Loucy (cell line): ENCODE measurements around the gene SORCS2.

Experiments used
- H2AFZ ChIP-seq: fragments of 200-600 bp; sonication (generic); 2 replicates; pipeline ENCODE4 v1.6.0; 2016; ENCODE audit warnings: antibody characterized with exemption, mild to moderate bottlenecking, low read length, moderate library complexity
- H3F3A ChIP-seq: fragments of 200-600 bp; 2 replicates; pipeline ENCODE4 v1.6.0; 2016; ENCODE audit warnings: antibody characterized with exemption, low read depth, mild to moderate bottlenecking
- H3K27me3 ChIP-seq: fragments of 200-600 bp; sonication (generic); 2 replicates; pipeline ENCODE4 v1.6.1; 2014; ENCODE audit warnings: low read length, mild to moderate bottlenecking; ENCODE audit not compliant: insufficient read depth, poor library complexity, severe bottlenecking
- H3K36me3 ChIP-seq: fragments of 200-600 bp; sonication (generic); 2 replicates; pipeline ENCODE4 v1.6.1; 2016; ENCODE audit warnings: low read length; ENCODE audit not compliant: insufficient read depth
- H3K4me1 ChIP-seq: fragments of 200-600 bp; sonication (generic); 2 replicates; pipeline ENCODE4 v1.5.1; 2014; ENCODE audit warnings: low read length, mild to moderate bottlenecking; ENCODE audit not compliant: insufficient read depth, poor library complexity, severe bottlenecking
- H3K4me2 ChIP-seq: fragments of 200-600 bp; sonication (generic); 2 replicates; pipeline ENCODE4 v1.6.0; 2014; ENCODE audit warnings: antibody characterized with exemption, low read length, low read depth, mild to moderate bottlenecking; ENCODE audit not compliant: poor library complexity, severe bottlenecking
- H3K4me3 ChIP-seq: fragments of 200-600 bp; sonication (generic); 2 replicates; pipeline ENCODE4 v1.5.1; 2014; ENCODE audit warnings: low read length, mild to moderate bottlenecking, mixed read lengths; ENCODE audit not compliant: poor library complexity, severe bottlenecking
- H3K79me2 ChIP-seq: fragments of 200-600 bp; sonication (generic); 2 replicates; pipeline ENCODE4 v1.6.1; 2014; ENCODE audit warnings: low read length; ENCODE audit not compliant: insufficient read depth
- H3K9ac ChIP-seq: fragments of 200-600 bp; sonication (generic); 2 replicates; pipeline ENCODE4 v1.6.0; 2014; ENCODE audit warnings: mild to moderate bottlenecking, low read depth, low read length, moderate library complexity; ENCODE audit not compliant: poor library complexity, severe bottlenecking
- H3K9me2 ChIP-seq: fragments of 200-600 bp; sonication (generic); replicated peaks from 2 replicates; pipeline ENCODE4 v1.6.1; 2016; ENCODE audit warnings: low read depth, low read length, mixed read lengths
- H3K9me3 ChIP-seq: fragments of 200-600 bp; sonication (generic); 2 replicates; pipeline ENCODE4 v1.6.1; 2014; ENCODE audit warnings: mild to moderate bottlenecking, antibody characterized with exemption, low read length, low read depth; ENCODE audit not compliant: insufficient read depth
- H4K20me1 ChIP-seq: fragments of 200-600 bp; sonication (generic); 2 replicates; pipeline ENCODE4 v1.6.0; 2014; ENCODE audit warnings: antibody characterized with exemption, low read length, mild to moderate bottlenecking; ENCODE audit not compliant: insufficient read depth, poor library complexity, severe bottlenecking
- EZH2phosphoT487 ChIP-seq: fragments of 200-600 bp; IDR thresholded peaks from 2 replicates; pipeline ENCODE4 v1.6.1; 2018; ENCODE audit warnings: antibody characterized with exemption, mild to moderate bottlenecking, moderate library complexity, borderline replicate concordance
- TF ChIP-seq, protein P1 (sequence below): fragments of 200-600 bp; sonication (generic); conservative IDR thresholded peaks from 2 replicates; pipeline ENCODE4 v1.5.1; 2014; ENCODE audit warnings: mild to moderate bottlenecking, antibody characterized with exemption, low read length

The SORCS2 gene

DNA sequence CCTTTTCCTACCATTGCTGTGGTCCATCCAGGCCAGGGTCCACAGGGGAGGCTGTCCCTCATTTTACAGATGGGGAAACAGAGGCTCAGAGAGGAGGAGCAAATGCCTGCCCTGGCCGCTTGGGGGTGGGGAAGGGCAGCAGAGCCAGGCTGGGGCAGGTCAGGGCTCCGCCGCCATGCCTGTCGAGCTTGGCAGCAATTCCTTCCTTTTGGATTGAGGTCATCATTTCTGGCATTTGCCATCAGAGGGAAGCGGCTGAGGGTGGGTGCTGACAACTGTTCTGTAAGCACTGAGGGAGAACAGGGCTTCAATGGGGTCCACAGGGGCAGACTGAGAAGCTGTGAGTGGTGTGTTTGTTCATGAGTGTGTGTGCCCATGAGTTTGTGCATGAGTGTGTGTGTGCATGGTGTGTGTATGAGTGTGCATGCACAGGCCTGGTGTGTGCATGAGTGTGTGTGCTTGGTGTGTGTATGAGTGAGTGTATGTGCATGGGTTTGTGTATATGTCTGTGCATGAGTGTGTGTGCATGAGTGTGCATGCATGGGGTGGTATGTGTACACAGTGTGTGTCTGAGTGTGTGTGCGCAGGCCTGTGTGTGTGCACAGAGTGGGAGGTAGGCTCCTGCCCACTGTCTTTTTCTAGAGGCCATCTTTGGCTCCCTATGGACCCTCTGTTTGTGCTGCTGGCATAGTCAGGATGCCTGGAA lies 115.2 kb downstream of the SORCS2 start:
- Histone ChIP-seq H3K27me3 (no peaks in the 10 kb centered on the region), H3K9ac (no peak overlapping the region), H3K4me2 (no peak overlapping the region), H3K4me1 (no peaks in the 10 kb centered on the region), H3K9me3 (peaks cover 6% of the 10 kb centered on the region; the same call in 1 of the 2 replicates), H3K4me3 (no peak overlapping the region), H3K79me2 (no peaks in the 10 kb centered on the region), H2AFZ (no peak overlapping the region), H4K20me1 (no peaks in the 10 kb centered on the region), H3K36me3 (no peaks in the 10 kb centered on the region), H3K9me2 (no peaks in the 10 kb centered on the region), H3F3A (no peaks in the 10 kb centered on the region)
- no peak for TF ChIP-seq EZH2phosphoT487
- TF ChIP-seq, protein P1, sequence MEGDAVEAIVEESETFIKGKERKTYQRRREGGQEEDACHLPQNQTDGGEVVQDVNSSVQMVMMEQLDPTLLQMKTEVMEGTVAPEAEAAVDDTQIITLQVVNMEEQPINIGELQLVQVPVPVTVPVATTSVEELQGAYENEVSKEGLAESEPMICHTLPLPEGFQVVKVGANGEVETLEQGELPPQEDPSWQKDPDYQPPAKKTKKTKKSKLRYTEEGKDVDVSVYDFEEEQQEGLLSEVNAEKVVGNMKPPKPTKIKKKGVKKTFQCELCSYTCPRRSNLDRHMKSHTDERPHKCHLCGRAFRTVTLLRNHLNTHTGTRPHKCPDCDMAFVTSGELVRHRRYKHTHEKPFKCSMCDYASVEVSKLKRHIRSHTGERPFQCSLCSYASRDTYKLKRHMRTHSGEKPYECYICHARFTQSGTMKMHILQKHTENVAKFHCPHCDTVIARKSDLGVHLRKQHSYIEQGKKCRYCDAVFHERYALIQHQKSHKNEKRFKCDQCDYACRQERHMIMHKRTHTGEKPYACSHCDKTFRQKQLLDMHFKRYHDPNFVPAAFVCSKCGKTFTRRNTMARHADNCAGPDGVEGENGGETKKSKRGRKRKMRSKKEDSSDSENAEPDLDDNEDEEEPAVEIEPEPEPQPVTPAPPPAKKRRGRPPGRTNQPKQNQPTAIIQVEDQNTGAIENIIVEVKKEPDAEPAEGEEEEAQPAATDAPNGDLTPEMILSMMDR: no peak

DNA sequence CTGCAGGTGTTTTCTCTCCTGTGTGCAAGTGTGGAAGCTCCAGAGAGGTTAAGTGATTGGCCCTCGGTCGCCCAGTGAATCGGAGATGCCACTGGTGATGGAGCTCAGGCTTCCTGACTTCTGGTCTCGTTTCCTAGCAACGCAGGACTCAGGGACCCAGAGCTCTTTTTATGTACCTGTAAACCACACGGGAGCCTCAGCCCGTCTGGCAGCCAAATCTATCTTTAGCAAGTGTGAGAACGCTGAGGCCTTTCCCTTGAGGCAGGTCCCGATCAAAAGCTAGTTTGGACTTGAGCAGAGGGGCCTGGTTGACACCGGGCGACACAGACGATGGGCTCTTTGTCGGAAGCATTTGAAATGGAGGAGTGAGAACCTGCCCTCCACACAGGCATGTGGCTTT lies 116.8 kb downstream of the SORCS2 start:
- TF ChIP-seq EZH2phosphoT487: no peak
- TF ChIP-seq, protein P1: no peak
- H3K9me2 ChIP-seq: no peaks in the 10 kb centered on the region
- peaks cover 6% of the 10 kb centered on the region; the same call in 1 of the 2 replicates for H3K9me3 ChIP-seq
- H3K36me3 ChIP-seq: no peaks in the 10 kb centered on the region
- H3K79me2 ChIP-seq: no peaks in the 10 kb centered on the region
- H3K4me2 ChIP-seq: no peak overlapping the region
- no peak overlapping the region for H3K4me3 ChIP-seq
- H3K9ac ChIP-seq: no peak overlapping the region
- no peaks in the 10 kb centered on the region for H4K20me1 ChIP-seq
- no peak overlapping the region for H2AFZ ChIP-seq
- no peaks in the 10 kb centered on the region for H3F3A ChIP-seq
- H3K27me3 ChIP-seq: no peaks in the 10 kb centered on the region
- H3K4me1 ChIP-seq: no peaks in the 10 kb centered on the region

DNA sequence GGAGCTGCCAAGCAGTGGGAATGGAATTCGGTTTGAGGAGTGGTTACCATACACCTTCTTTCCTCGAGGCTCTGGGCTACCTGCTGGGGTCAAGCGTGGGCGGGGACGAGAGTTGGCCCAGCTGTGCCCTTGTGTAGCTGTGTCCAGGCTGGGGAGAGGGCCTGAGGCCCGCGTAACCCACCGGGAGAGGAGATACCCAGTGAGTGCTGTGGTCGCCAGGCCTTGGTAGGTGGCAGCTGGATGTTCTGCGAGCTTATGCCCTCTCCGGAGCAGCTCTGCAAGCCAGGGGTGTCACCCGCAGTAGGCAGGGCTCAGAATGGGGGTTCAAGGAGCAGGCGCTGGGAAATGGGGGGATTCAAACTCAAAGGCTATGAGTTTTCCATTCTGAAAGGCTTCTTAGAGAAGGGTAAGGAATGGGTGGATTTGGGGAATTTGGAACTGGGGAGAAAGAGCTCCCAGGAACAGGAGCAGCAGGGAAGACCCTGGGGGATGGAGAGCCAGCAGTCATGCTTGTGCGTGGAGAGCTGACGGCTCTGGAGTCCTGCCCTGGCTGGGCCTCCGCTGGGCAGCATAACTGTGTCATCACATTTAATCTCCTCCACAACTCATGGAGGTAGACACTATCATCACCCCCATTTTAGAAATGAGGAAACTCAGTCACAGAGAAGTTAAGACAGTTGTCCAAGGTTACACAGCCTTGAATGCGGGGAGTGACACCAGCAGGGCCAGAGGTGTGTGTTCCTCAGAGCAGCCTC lies 117.5 kb downstream of the SORCS2 start:
- Histone ChIP-seq H3K36me3 (no peaks in the 10 kb centered on the region), H3K4me1 (no peaks in the 10 kb centered on the region), H3K4me3 (no peak overlapping the region), H3K27me3 (no peaks in the 10 kb centered on the region), H3F3A (no peaks in the 10 kb centered on the region), H3K79me2 (no peaks in the 10 kb centered on the region), H3K4me2 (no peak overlapping the region), H3K9ac (no peak overlapping the region), H2AFZ (no peak overlapping the region), H4K20me1 (no peaks in the 10 kb centered on the region), H3K9me3 (peaks cover 6% of the 10 kb centered on the region; the same call in 1 of the 2 replicates), H3K9me2 (no peaks in the 10 kb centered on the region)
- TF ChIP-seq, protein P1: no peak
- TF ChIP-seq EZH2phosphoT487: no peak
